Subcutaneous abdominal adipose tissue (tissue), 5 donors: ENCODE data around the gene B3GNT9.
A peak's percentile ranks its signal among the peaks of the same experiment; 100 is the strongest.

Experiments
- H3K27ac ChIP-seq: one replicate; pipeline ENCODE4 v1.7.0; 2013; ENCODE audit warnings: low read depth, mild to moderate bottlenecking, inconsistent platforms, low read length, moderate library complexity
- H3K27me3 ChIP-seq, 5 donors: one replicate each; pipeline ENCODE4 v1.7.0; 2013; ENCODE audit warnings: low read length in 5 of 5, inconsistent platforms in 1 of 5; ENCODE audit not compliant: control insufficient read depth in 5 of 5, insufficient read depth in 4 of 5
- H3K36me3 ChIP-seq, 5 donors: one replicate each; pipeline ENCODE4 v1.7.0; 2013; ENCODE audit warnings: low read length in 5 of 5; ENCODE audit not compliant: control insufficient read depth in 5 of 5, insufficient read depth in 5 of 5
- H3K4me1 ChIP-seq, 5 donors: one replicate each; pipeline ENCODE4 v1.7.0; 2013; ENCODE audit warnings: low read length in 5 of 5, mild to moderate bottlenecking in 3 of 5, moderate library complexity in 1 of 5; ENCODE audit not compliant: control insufficient read depth in 5 of 5, insufficient read depth in 5 of 5
- H3K4me3 ChIP-seq, 5 donors: one replicate each; pipeline ENCODE4 v1.7.0; 2013; ENCODE audit warnings: low read length in 5 of 5, low read depth in 1 of 5
- H3K9ac ChIP-seq, 5 donors: one replicate each; pipeline ENCODE4 v1.7.0; 2013; ENCODE audit warnings: low read length in 5 of 5, mild to moderate bottlenecking in 4 of 5, moderate library complexity in 3 of 5
- H3K9me3 ChIP-seq, 5 donors: one replicate each; pipeline ENCODE4 v1.7.0; 2013; ENCODE audit warnings: low read length in 5 of 5; ENCODE audit not compliant: control insufficient read depth in 5 of 5
- donor health status: healthy.
- donor health status: healthy.
- donor health status: healthy.
- donor health status: healthy.
- donor health status: healthy.

The B3GNT9 gene

GRCh38 chr16:67193536-67193935 is 42.7 kb upstream of the B3GNT9 start:
- H3K27ac ChIP-seq = no peak overlapping the region
- H3K9me3 ChIP-seq = no peaks in the 10 kb centered on the region
- peaks cover 19 to 64% (median 41%) of the 10 kb centered on the region in 5 donors for H3K4me1 ChIP-seq

GRCh38 chr16:67192781-67193361 is 42.1 kb upstream of the B3GNT9 start:
- Histone ChIP-seq H3K27ac (peak overlapping the region; percentile 79), H3K27me3 (no peaks in the 10 kb centered on the region), H3K9me3 (no peaks in the 10 kb centered on the region), H3K4me1 (peaks cover 18 to 59% (median 34%) of the 10 kb centered on the region in 5 donors), H3K36me3 (peaks cover 0 to 45% (median 41%) of the 10 kb centered on the region in 5 donors), H3K4me3 (peak overlapping the region; percentile 75 to 98 (median 95)), H3K9ac (peak overlapping the region; percentile 84 to 100 (median 96))

More at GRCh38 chr16:67193536-67193935, 42.7 kb upstream of the B3GNT9 start:
- Histone ChIP-seq H3K4me3 (peak overlapping the region in 3 of 5 donors; percentile 75 to 98 (median 94)), H3K9ac (peak overlapping the region; percentile 29 to 100 (median 92)), H3K27me3 (no peaks in the 10 kb centered on the region), H3K36me3 (peaks cover 0 to 51% (median 47%) of the 10 kb centered on the region in 5 donors)

- H3K36me3 ChIP-seq = peaks cover 0 to 40% (median 34%) of the 10 kb centered on the region in 5 donors
- H3K27ac ChIP-seq = peak within 1 kb of the TSS; percentile 79
- no peaks in the 10 kb centered on the region for H3K9me3 ChIP-seq
- peak within 1 kb of the TSS; percentile 75 to 98 (median 95) for H3K4me3 ChIP-seq
- H3K9ac ChIP-seq = peak within 1 kb of the TSS; percentile 84 to 100 (median 96)
- H3K27me3 ChIP-seq = no peaks in the 10 kb centered on the region
- peaks cover 18 to 52% (median 27%) of the 10 kb centered on the region in 5 donors for H3K4me1 ChIP-seq
These were observed 41.3 kb upstream of the B3GNT9 start, which contains the start of gene E2F4 for GRCh38 chr16:67191995-67192681. Gene E2F4 (plus strand): TSS chr16:67192155. CDS start chr16:67192228, 73 bp downstream.

- Histone ChIP-seq H3K4me1 (peaks cover 18 to 50% (median 26%) of the 10 kb centered on the region in 5 donors), H3K9ac (no peak overlapping the region), H3K27ac (no peak overlapping the region), H3K9me3 (no peaks in the 10 kb centered on the region), H3K4me3 (peak overlapping the region in 4 of 5 donors; percentile 53 to 98 (median 84)), H3K27me3 (no peaks in the 10 kb centered on the region), H3K36me3 (peaks cover 0 to 34% (median 29%) of the 10 kb centered on the region in 5 donors)
These were observed 40.7 kb upstream of the B3GNT9 start for GRCh38 chr16:67191411-67191994.

GRCh38 chr16:67190448-67191399 is 39.9 kb upstream of the B3GNT9 start:
- H3K27me3 ChIP-seq = no peaks in the 10 kb centered on the region
- H3K9ac ChIP-seq = no peak overlapping the region
- no peaks in the 10 kb centered on the region for H3K9me3 ChIP-seq
- peak overlapping the region in 4 of 5 donors; percentile 32 to 56 (median 42) for H3K4me3 ChIP-seq
- H3K27ac ChIP-seq = no peak overlapping the region
- H3K4me1 ChIP-seq = peaks cover 18 to 53% (median 27%) of the 10 kb centered on the region in 5 donors
- H3K36me3 ChIP-seq = peaks cover 0 to 26% (median 23%) of the 10 kb centered on the region in 5 donors

- Histone ChIP-seq H3K27ac (no peak within 1 kb of the TSS), H3K9ac (peak within 1 kb of the TSS in 1 of 5 donors; percentile 33), H3K36me3 (peaks cover 0 to 20% (median 16%) of the 10 kb centered on the region in 5 donors), H3K9me3 (no peaks in the 10 kb centered on the region), H3K4me3 (peak within 1 kb of the TSS in 4 of 5 donors; percentile 32 to 56 (median 42)), H3K4me1 (peaks cover 18 to 60% (median 34%) of the 10 kb centered on the region in 5 donors), H3K27me3 (no peaks in the 10 kb centered on the region)
These were observed 39.2 kb upstream of the B3GNT9 start, which contains the start of gene EXOC3L1 for GRCh38 chr16:67190041-67190440. Gene EXOC3L1 (minus strand): TSS chr16:67190136. CDS start chr16:67189676, 460 bp downstream.

- Histone ChIP-seq H3K27me3 (no peaks in the 10 kb centered on the region), H3K4me3 (no peak overlapping the region), H3K36me3 (peaks cover 0 to 7% (median 4%) of the 10 kb centered on the region in 5 donors), H3K27ac (no peak overlapping the region), H3K9ac (no peak overlapping the region), H3K4me1 (peaks cover 15 to 63% (median 41%) of the 10 kb centered on the region in 5 donors), H3K9me3 (no peaks in the 10 kb centered on the region)
These were observed 38.0 kb upstream of the B3GNT9 start for GRCh38 chr16:67188798-67189197.

- Histone ChIP-seq H3K36me3 (peaks cover 0 to 3% (median 0%) of the 10 kb centered on the region in 5 donors), H3K27ac (no peak overlapping the region), H3K9me3 (no peaks in the 10 kb centered on the region), H3K9ac (no peak overlapping the region), H3K4me3 (no peak overlapping the region), H3K27me3 (no peaks in the 10 kb centered on the region), H3K4me1 (peaks cover 13 to 60% (median 37%) of the 10 kb centered on the region in 5 donors)
These were observed 37.5 kb upstream of the B3GNT9 start for GRCh38 chr16:67188323-67188722.
